ENCODE measurements around the gene LTB4R2.

- no peak for TF ChIP-seq CTCF (IDR thresholded peaks at IDR 0.05)
- TF ChIP-seq POLR2A (IDR thresholded peaks at IDR 0.05), result no peak
Observed at GRCh38 chr14:24314377-24315193, 4.6 kb downstream of the LTB4R2 start.

Measured in heart left ventricle (tissue), 13 donors.